Stimulated activated CD4-positive, alpha-beta T cell treated with anti-CD3 and anti-CD28 coated beads, Interleukin-2, amount 100 ng/mL, for 24 hours (primary cell): ENCODE measurements around the gene TMEM26.
"Not testable (repeated sequence)": the region's sequence is repeated elsewhere in the genome, so short reads cannot be mapped to it uniquely, and the experiment has no call there.

ENCODE experiments used
- DNase-seq, 2 donors: peaks; one replicate each; pipeline ENCODE4 v3.0.0-alpha.2; 2020

Gene TMEM26

DNA sequence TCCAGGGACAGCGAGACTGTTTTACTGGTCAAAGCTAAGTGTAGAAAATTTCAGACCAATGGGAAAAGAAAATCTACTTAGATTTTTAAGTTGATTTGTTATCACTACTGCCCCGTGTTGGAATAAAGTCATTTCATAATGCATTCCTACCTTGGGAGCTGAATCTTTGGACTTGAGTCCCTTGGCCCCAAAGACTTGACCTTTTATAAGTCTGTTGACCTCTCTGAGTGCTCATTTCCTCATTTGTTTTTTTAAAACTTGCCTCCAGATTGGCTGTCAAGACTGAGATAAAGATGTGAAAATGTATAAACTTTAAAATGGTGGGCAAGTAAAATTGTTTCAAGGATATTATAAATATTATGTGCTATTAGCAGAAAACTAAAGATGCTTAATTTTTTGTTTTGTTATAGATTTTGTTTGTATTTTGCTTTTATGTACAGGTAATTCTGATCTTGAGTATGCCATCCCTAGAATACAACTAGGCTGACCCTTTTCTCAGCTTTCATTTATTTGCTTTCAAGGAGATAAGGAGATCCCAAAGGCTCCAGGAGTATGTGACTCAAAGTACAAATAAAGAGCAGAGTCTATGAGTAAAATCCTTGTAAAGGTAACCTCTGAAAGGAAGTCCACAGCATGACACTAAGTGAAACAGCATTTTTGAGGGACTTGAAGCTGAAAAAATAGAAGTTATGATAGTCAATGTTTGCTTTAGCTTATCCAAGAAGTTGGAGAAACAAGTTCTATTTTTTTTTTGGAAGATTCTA, 54.6 kb downstream of the TMEM26 start:
- DNase-seq = no peak

DNA sequence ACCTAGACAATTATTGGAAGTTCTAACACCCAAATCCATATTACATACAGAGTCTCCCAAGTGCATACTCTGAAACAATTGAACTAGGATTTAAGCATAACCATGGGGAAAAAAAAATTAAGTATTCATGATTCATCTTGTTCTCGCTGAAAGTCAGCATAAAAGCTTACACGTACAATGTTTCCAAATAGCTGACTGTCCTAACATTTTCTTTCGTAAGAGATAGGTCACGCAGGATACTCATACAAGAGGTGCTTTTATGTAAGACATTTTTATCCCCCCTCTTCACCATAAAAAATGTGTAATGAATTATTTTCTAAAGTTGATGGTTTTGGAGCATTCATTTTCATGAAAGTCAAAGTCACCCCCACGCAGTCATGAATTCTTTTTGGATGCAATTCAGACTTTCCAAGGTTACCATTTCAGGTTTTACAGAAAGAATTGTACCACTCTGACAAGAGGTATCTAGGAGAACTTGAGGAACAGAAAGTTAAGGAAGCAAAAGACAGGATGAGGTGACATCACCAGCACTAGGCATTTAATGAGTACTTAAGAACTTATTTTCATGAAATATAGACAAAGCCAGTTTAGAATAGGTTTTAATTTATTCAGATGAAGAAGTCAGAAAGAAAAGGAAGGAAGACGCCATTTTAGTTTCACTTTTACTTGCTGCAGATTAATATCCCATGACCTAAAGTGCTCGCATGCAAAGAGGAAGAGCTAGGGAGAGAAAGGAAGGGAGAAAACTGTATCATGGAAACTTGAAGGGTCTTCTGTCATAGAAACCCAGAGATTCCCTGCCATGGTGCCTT, 55.8 kb downstream of the TMEM26 start:
- no peak for DNase-seq

DNA sequence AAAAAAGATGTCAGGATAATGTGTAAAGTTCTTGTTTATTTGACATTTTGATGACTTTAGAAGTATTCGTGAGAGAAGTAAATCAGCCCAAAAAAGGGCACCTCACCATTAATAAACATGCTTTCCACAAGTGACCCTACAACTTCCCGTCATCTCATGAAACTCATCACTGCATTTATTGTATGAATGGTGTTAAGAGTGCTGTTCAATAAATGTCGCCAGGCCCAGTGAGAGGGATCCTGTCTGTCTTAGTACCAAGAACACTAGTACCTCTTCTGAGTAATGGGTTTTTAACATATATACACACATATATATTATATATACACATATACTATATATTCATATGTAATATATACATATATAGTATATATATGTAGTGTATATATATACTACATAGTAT, 61.9 kb downstream of the TMEM26 start:
- DNase-seq = no peak

DNA sequence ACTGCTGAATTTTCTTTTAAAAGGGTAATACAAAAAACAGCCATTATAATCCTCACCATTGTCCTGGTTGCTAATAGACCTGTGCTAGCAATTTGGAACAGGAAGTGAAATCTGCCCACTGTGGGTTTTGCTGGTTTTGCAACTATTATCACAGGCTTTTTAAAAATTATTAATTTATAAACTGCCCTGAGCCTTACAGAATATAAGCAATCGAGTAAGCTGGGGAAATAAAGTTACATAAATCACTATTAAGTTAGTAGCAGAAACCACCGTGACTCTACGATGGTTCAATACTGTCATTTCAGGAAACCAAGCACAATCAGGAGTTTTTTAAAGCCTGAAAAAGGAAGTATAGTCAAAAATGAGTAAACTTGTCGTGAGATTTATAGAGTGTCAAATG, 62.3 kb downstream of the TMEM26 start:
- DNase-seq = no peak

DNA sequence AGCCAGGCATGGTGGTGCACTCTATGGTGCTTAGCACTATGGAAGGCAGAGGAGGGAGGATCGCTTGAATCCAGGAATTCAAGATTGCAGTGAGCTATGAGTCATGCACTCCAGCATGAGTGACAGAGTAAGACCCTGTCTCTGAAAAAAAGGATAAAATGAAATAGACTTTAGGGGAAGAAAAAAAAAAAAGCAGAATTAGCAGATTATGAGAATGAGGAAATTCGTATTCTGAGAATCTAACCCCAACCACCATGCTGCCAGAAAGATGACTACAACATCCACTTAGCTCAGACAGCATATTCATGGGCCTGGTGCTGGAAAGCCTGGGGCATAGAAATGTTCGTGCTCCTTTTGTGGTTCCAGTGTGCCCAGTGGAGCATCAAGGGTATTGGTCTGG, 63.3 kb downstream of the TMEM26 start:
- no peak for DNase-seq

DNA sequence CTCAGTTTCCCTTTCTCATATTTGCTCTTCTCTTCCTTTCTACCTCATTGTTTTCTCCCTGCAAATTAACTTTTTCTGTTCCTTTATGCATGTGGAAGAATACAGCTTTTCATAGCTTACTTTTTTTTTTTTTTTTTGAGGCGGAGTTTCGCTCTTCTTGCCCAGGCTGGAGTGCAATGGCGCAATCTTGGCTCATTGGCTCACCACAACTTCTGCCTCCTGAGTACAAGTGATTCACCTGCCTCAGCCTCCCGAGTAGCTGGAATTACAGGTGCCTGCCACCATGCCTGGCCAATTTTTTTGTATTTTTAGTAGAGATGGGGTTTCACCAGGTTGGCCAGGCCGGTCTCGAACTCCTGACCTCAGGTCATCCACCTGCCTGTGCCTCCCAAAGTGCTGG, 64.2 kb downstream of the TMEM26 start:
- DNase-seq = not testable (repeated sequence)

DNA sequence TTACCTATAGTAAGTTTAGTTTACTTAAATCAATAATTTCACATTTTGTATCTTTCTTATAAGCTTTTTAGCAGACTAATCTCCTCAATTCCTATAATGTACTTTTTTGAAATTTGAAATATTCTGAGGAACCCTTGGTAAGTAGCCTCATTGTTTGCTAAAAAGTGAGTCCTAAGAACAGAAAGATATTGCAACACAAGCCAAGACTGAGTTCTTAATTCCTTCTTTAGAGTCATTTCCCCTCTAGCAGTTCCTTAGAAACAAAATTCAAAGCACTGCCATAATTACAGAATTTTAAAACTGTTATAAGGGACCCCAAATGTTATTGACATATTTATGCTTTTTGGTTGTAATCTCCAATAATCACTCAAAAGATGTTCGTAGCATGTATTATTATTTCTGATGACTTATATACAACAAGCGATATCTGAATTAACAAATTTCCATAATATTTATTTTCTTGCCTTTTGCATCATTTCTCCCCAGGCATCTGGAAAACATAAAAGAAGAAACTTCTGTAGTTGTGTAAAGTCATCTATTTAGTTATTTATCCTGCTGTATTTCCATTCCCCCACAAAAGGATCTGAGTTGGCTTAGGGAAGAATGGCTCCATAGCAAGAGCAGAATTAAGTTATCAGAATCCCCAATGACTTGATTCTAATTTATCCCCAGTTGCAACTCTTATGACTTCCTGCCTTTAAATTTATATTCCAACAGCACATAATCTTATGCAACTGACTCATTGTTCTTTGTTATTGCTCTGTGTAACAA, 67.8 kb downstream of the TMEM26 start:
- DNase-seq = no peak

DNA sequence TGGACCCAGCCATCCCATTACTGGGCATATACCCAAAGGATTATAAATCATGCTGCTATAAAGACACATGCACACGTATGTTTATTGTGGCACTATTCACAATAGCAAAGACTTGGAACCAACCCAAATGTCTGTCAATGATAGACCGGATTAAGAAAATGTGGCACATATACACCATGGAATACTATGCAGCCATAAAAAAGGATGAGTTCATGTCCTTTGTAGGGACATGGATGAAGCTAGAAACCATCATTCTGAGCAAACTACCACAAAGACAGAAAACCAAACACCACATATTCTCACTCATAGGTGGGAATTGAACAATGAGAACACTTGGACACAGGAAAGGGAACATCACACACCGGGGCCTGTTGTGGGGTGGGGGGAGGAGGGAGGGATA, 72.0 kb downstream of the TMEM26 start:
- not testable (repeated sequence) for DNase-seq

DNA sequence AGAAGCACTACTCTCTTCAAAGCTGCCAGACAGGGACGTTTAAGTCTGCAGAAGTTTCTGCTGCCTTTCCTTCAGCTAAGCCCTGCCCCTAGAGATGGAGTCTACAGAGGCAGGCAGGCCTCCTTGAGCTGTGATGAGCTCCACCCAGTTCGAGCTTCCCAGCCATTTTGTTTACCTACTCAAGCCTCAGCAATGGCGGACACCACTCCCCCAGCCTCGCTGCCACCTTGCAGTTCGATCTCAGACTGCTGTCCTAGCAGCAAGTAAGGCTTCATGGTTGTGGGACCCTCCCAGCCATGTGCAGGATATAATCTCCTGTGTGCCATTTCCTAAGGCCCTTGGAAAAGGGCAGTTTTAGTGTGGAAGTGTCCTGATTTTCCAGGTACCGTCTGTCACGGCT, 74.3 kb downstream of the TMEM26 start:
- DNase-seq = no peak

DNA sequence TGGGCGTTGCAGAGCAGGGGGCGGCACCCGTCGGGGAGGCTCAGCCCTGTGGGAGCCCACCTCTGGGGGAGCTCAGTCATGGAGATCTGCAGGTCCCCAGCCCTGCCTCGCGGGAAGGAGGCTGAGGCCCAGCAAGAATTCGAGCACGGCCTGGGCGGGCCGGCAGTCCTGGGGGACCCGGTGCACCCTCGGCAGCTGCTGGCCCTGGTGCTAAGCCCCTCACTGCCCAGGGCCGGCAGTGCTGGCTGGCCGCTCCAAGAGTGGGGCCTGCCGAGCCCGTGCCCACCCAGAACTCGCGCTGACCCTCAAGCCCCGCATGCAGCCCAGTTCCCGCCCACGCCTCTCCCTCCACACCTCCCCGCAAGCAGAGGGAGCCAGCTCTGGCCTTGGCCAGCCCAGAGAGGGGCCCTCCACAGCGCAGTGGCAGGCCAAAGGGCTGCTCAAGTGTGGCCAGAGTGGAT, 76.2 kb downstream of the TMEM26 start:
- no peak for DNase-seq

DNA sequence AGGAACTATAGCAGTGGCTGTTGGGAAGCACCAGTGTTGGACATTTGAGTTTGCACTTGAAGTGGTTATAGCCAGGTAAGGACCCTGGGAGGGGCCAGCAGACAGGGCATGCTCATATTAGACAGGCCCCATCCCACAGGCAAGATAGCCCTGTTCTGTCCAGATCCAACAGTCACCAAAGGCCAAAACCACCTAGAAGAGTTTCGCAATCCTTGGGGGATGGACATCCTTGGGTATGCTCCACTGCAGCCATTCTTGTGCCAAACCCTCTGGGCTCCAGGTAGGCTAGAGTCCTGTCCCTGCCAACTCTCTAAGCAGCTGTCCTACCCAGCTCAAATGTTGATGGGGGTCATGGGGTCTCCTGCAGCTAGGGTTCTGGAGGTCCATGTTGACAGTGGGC, 76.8 kb downstream of the TMEM26 start:
- no peak for DNase-seq

DNA sequence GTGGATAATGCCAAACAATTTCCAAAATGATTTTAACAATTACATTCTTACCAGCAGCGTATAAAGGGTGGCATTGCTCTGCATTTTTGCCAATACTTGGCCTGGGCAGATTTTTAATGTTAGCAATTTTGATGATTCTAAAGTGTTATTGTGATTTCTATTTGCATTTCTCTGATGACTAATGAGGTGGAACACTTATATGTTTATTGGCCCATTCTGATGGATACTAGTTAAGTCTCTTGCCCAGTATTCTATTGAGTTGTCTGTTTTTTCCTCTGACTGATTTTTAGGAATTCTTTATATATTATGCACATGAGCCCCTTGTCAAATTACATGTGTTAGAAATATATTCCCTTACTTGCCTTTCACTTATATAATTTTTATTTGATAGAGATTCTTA, 86.8 kb downstream of the TMEM26 start:
- DNase-seq = no peak

DNA sequence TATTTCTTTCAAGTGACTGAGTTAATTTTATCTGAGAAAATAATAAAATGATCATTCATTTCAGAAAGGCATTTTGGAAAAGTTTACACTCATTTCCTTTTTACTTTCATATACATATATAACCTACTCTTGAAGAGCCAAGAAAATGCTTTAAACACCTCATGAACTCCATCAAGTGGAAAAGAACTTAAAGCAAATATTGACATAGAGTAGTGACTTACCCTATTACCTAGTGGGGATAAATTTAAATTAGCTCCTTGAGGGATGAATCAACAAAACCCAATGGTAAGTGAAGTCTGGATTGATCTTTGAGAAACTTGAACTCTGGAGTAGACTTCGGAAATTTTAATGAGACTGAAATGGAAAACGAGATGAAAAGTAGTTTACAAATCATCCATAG, 88.6 kb downstream of the TMEM26 start:
- no peak for DNase-seq

DNA sequence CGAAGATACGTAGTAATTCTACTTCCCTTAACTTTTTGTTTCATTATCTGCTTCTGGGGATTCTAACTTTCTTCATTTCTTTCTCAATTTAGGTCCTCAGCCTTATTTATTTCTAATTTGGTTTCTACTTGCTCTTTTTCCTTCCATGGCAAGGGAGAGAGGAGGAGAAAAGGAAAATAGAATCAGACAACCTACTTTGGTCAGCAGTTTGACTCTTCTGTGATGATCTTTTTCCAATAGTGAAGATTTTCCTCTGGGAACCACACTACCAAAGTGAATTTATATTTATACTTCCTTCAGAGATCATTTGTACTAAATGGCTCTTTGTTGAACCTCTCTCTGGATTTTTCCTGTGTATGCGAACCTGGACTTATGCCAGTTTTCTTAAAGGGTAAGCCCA, 90.2 kb downstream of the TMEM26 start:
- DNase-seq = no peak

DNA sequence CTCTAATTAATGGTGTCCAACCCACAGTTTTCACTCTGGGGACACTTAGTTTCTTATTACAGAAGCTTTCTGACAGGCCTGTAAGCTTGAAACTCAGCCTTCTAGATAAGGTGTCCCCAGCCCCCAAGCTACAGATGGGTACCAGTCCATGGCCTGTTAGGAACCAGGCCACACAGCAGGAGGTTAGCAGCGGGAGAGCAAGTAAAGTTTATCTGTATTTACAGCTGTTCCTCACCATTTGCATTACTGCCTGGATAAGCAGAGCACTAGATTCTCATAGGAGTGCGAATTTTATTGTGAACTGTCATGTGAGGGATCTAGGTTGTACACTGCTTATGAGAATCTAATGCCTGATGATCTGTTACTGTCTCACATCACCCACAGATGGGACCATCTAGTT, 93.7 kb downstream of the TMEM26 start:
- DNase-seq = no peak

DNA sequence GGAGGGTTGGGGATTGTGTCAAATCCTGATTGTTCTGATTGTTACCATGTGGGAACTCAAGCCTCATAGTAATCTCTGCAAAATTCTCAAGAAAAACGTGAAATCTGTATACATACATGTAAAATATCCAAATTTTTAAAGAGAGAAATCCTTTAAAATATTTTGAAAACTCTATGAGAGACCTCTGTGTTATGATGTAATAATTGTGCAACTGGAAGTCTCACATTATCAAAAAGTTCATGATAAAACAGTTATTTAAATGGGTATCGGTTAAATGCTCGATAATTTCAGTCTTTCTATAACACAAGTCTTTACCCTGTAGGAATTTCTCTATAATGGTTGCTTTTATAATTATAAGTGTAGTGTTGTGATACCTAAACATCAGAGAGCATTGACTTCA, 95.5 kb downstream of the TMEM26 start:
- DNase-seq = no peak
